ENCODE data around the gene SENP2. TPM values are rescaled to one million over a fixed set of nuclear protein-coding genes. Genes with fewer than 3 reads are reported as not detected.

SENP2 gene
- total and polyA plus RNA-seq, 2 experiments from 2014 or later: 29.2 to 80.3 TPM

DNA sequence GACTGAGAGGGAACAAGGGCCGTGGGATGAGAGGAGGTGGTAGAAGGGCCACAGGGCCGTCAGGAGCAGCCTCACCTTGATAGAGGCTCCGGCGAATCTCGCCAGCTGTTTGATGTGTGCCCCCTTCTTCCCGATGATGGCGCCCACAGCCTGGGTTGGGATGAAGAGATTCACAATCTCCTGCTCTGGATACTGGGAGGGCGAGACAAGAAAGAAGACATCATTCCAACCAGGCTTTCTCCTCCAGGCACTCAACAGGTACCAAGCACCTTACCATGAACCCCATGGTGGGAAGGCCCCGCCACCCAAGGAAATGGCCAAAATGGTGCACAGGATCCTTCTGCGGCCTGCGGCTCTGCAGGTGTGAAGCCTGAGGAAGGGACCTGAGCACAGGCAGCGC, 71.1 kb downstream of the SENP2 start (continued):
- TF ChIP-seq, protein P1, sequence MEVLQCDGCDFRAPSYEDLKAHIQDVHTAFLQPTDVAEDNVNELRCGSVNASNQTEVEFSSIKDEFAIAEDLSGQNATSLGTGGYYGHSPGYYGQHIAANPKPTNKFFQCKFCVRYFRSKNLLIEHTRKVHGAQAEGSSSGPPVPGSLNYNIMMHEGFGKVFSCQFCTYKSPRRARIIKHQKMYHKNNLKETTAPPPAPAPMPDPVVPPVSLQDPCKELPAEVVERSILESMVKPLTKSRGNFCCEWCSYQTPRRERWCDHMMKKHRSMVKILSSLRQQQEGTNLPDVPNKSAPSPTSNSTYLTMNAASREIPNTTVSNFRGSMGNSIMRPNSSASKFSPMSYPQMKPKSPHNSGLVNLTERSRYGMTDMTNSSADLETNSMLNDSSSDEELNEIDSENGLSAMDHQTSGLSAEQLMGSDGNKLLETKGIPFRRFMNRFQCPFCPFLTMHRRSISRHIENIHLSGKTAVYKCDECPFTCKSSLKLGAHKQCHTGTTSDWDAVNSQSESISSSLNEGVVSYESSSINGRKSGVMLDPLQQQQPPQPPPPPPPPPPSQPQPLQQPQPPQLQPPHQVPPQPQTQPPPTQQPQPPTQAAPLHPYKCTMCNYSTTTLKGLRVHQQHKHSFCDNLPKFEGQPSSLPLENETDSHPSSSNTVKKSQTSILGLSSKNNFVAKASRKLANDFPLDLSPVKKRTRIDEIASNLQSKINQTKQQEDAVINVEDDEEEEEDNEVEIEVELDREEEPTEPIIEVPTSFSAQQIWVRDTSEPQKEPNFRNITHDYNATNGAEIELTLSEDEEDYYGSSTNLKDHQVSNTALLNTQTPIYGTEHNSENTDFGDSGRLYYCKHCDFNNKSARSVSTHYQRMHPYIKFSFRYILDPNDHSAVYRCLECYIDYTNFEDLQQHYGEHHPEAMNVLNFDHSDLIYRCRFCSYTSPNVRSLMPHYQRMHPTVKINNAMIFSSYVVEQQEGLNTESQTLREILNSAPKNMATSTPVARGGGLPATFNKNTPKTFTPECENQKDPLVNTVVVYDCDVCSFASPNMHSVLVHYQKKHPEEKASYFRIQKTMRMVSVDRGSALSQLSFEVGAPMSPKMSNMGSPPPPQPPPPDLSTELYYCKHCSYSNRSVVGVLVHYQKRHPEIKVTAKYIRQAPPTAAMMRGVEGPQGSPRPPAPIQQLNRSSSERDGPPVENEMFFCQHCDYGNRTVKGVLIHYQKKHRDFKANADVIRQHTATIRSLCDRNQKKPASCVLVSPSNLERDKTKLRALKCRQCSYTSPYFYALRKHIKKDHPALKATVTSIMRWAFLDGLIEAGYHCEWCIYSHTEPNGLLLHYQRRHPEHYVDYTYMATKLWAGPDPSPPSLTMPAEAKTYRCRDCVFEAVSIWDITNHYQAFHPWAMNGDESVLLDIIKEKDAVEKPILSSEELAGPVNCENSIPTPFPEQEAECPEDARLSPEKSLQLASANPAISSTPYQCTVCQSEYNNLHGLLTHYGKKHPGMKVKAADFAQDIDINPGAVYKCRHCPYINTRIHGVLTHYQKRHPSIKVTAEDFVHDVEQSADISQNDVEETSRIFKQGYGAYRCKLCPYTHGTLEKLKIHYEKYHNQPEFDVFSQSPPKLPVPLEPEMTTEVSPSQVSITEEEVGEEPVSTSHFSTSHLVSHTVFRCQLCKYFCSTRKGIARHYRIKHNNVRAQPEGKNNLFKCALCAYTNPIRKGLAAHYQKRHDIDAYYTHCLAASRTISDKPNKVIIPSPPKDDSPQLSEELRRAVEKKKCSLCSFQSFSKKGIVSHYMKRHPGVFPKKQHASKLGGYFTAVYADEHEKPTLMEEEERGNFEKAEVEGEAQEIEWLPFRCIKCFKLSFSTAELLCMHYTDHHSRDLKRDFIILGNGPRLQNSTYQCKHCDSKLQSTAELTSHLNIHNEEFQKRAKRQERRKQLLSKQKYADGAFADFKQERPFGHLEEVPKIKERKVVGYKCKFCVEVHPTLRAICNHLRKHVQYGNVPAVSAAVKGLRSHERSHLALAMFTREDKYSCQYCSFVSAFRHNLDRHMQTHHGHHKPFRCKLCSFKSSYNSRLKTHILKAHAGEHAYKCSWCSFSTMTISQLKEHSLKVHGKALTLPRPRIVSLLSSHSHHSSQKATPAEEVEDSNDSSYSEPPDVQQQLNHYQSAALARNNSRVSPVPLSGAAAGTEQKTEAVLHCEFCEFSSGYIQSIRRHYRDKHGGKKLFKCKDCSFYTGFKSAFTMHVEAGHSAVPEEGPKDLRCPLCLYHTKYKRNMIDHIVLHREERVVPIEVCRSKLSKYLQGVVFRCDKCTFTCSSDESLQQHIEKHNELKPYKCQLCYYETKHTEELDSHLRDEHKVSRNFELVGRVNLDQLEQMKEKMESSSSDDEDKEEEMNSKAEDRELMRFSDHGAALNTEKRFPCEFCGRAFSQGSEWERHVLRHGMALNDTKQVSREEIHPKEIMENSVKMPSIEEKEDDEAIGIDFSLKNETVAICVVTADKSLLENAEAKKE (CRISPR knock-in tag; IDR thresholded peaks at IDR 0.05): no peak
- TF ChIP-seq, protein P2, sequence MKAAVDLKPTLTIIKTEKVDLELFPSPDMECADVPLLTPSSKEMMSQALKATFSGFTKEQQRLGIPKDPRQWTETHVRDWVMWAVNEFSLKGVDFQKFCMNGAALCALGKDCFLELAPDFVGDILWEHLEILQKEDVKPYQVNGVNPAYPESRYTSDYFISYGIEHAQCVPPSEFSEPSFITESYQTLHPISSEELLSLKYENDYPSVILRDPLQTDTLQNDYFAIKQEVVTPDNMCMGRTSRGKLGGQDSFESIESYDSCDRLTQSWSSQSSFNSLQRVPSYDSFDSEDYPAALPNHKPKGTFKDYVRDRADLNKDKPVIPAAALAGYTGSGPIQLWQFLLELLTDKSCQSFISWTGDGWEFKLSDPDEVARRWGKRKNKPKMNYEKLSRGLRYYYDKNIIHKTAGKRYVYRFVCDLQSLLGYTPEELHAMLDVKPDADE (IDR thresholded peaks at IDR 0.05): no peak

DNA sequence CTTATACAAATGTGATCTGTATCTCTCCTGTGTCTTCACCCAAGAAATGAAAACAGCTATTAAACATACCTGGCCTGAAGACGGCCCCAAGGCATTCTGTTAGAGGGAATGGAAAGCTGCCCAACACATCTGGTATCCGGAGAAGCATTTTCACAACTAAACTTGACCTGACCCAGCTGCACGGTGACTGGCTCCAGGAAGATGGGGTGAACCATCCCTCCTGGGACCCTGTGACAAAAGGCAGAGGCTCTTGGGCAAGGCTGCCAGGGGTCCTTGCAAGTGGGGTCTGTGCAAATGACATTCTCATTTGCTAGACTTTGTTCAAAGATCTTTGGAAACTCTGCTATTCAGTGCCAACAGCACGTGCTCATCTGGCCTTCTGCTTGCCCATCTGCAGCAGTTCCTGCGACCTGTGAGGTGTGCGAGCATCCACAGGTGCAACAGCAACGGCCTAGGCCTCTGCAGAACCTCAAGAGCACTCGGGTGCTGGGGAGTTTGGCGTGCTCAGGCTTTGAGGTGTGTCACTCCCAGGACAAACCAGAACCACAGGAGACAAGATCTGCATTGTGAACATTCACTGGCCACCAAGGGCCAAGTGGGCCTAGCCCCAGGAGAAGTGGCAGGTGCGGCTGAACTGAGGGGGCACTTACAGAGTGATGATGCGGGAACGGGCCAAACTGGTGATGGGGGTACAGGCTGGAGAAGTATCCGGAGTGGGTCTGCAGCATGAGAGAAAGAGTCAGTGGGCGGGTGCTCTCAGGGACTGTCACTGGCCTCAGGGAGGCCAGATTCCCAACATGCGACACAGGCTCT, 71.8 kb downstream of the SENP2 start:
- H3K9me3 Mint-ChIP-seq: 0 out of 3 replicates have a peak, but pooled peaks cover 3% of the 10 kb centered on the region
- no peak overlapping the region for H3K4me3 Mint-ChIP-seq
- Histone ChIP-seq H4K20me1 (replicated peaks; ENCODE audit: insufficient read depth) (no peaks in the 10 kb centered on the region; the same call in none of the 2 replicates), H3K27ac (ENCODE audit: low read depth) (no peak overlapping the region), H3K4me3 (no peak overlapping the region), H3F3A (replicated peaks; ENCODE audit: low read depth) (peaks cover 9% of the 10 kb centered on the region), H3K27me3 (ENCODE audit: insufficient read depth) (no peaks in the 10 kb centered on the region), H3K79me2 (replicated peaks; ENCODE audit: insufficient read depth) (no peaks in the 10 kb centered on the region), H3K4me2 (no peak overlapping the region), H3K9me2 (ENCODE audit: insufficient read depth) (no peaks in the 10 kb centered on the region), H3K36me3 (ENCODE audit: insufficient read depth) (peaks cover 5% of the 10 kb centered on the region; the same call in 1 of the 2 replicates), H2AFZ (no peak overlapping the region), H3K4me1 (ENCODE audit: insufficient read depth) (peaks cover 7% of the 10 kb centered on the region; the same call in 1 of the 2 replicates)
- H3K27ac Mint-ChIP-seq: peak overlapping the region; percentile 44; the same call in 1 of the 2 replicates
- DNase-seq (ENCODE audit: low spot score): no peak
- H3K36me3 Mint-ChIP-seq (ENCODE audit: low read depth): peaks cover 52% of the 10 kb centered on the region
- H3K4me1 Mint-ChIP-seq: peaks cover 11% of the 10 kb centered on the region
- peaks cover 32% of the 10 kb centered on the region for H3K27me3 Mint-ChIP-seq (ENCODE audit: insufficient read depth, low read depth, poor library complexity)
- ATAC-seq: no peak
- TF ChIP-seq POLR2AphosphoS5 (IDR thresholded peaks at IDR 0.05; ENCODE audit: low read depth): no peak
- TF ChIP-seq, protein P1 (CRISPR knock-in tag; IDR thresholded peaks at IDR 0.05): no peak
- TF ChIP-seq, protein P3, sequence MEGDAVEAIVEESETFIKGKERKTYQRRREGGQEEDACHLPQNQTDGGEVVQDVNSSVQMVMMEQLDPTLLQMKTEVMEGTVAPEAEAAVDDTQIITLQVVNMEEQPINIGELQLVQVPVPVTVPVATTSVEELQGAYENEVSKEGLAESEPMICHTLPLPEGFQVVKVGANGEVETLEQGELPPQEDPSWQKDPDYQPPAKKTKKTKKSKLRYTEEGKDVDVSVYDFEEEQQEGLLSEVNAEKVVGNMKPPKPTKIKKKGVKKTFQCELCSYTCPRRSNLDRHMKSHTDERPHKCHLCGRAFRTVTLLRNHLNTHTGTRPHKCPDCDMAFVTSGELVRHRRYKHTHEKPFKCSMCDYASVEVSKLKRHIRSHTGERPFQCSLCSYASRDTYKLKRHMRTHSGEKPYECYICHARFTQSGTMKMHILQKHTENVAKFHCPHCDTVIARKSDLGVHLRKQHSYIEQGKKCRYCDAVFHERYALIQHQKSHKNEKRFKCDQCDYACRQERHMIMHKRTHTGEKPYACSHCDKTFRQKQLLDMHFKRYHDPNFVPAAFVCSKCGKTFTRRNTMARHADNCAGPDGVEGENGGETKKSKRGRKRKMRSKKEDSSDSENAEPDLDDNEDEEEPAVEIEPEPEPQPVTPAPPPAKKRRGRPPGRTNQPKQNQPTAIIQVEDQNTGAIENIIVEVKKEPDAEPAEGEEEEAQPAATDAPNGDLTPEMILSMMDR (conservative IDR thresholded peaks at IDR 0.05; ENCODE audit: low read depth in 2 of 2): no peak

Data from GM23338 (cell line).